Liver (tissue), 3 donors: ENCODE data around the gene SGSM1.

Source experiments
- EGR1 ChIP-seq, 2 donors: IDR thresholded peaks; 2 replicates each; pipeline ENCODE4 v1.6.1; 2016 to 2018; ENCODE audit warnings: antibody characterized with exemption in 2 of 2, low read depth in 2 of 2
- GABPA ChIP-seq, 2 donors: IDR thresholded peaks in 1 of 2; conservative IDR thresholded peaks in 1 of 2; 2 replicates each; pipeline ENCODE4 v1.6.1; 2016; ENCODE audit warnings: antibody characterized with exemption in 2 of 2, mild to moderate bottlenecking in 1 of 2, moderate library complexity in 1 of 2
- HNF4G ChIP-seq: IDR thresholded peaks from 2 replicates; pipeline ENCODE4 v1.6.1; 2016; ENCODE audit warnings: antibody characterized with exemption
- JUND ChIP-seq, 2 donors: IDR thresholded peaks; 2 replicates each; pipeline ENCODE4 v1.6.1; 2016; ENCODE audit warnings: antibody characterized with exemption in 2 of 2
- RAD21 ChIP-seq, 2 donors: IDR thresholded peaks; 2 replicates each; pipeline ENCODE4 v1.6.1; 2016; ENCODE audit warnings: antibody characterized with exemption in 2 of 2, mild to moderate bottlenecking in 2 of 2
- SP1 ChIP-seq: IDR thresholded peaks from 2 replicates; pipeline ENCODE4 v1.6.1; 2018; ENCODE audit warnings: antibody characterized with exemption, mild to moderate bottlenecking
- TAF1 ChIP-seq: conservative IDR thresholded peaks from 2 replicates; pipeline ENCODE4 v1.6.1; 2016; ENCODE audit warnings: antibody characterized with exemption, mild to moderate bottlenecking
- YY1 ChIP-seq: IDR thresholded peaks from 2 replicates; pipeline ENCODE4 v1.6.1; 2016; ENCODE audit warnings: antibody characterized with exemption, mild to moderate bottlenecking
- TF ChIP-seq, protein P1 (sequence below): fragments of 150-350 bp; IDR thresholded peaks from 2 replicates; pipeline ENCODE4 v1.5.1; 2017; ENCODE audit warnings: improper control_type of control experiment, low read depth, low read length; ENCODE audit not compliant: missing input control
- TF ChIP-seq, protein P2 (sequence below): IDR thresholded peaks from 2 replicates; pipeline ENCODE4 v1.6.1; 2016; ENCODE audit warnings: antibody characterized with exemption
- TF ChIP-seq, protein P3 (sequence below): IDR thresholded peaks from 2 replicates; pipeline ENCODE4 v1.6.1; 2016; ENCODE audit warnings: antibody characterized with exemption
- TF ChIP-seq, protein P4 (sequence below): IDR thresholded peaks from 2 replicates; pipeline ENCODE4 v1.6.1; 2016; ENCODE audit warnings: antibody characterized with exemption
- donor health status: healthy.
- donor health status: healthy.

DNA sequence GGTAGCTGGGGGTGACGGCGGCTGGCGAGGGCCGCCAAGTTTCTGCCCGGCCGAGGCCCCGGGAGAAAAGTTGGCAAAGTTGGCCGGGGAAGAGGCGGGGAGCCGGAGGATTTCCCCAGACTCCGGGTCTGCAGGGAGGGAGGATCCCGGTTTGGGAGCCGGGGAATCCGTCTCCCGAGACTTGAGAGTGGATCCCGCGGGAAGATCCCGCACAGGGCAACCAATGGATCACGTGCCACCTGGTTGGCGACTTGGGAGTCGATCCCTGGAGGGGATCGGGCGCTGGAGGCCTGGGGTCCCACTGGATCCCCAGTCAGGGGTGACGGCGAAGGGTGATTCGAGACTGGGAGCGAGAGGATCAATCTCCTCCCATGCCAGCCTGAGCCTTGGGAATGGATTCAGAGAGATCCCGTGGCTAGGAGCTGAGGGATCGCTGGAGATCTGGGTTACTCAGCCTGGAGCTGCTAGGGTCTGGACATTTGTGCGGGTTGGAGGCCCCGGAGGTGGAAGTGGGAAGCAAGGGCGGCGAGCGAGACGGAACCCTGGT is 146.9 kb downstream of the SGSM1 start:
- TF ChIP-seq, protein P1, sequence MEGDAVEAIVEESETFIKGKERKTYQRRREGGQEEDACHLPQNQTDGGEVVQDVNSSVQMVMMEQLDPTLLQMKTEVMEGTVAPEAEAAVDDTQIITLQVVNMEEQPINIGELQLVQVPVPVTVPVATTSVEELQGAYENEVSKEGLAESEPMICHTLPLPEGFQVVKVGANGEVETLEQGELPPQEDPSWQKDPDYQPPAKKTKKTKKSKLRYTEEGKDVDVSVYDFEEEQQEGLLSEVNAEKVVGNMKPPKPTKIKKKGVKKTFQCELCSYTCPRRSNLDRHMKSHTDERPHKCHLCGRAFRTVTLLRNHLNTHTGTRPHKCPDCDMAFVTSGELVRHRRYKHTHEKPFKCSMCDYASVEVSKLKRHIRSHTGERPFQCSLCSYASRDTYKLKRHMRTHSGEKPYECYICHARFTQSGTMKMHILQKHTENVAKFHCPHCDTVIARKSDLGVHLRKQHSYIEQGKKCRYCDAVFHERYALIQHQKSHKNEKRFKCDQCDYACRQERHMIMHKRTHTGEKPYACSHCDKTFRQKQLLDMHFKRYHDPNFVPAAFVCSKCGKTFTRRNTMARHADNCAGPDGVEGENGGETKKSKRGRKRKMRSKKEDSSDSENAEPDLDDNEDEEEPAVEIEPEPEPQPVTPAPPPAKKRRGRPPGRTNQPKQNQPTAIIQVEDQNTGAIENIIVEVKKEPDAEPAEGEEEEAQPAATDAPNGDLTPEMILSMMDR, result no peak
- TF ChIP-seq, protein P2, sequence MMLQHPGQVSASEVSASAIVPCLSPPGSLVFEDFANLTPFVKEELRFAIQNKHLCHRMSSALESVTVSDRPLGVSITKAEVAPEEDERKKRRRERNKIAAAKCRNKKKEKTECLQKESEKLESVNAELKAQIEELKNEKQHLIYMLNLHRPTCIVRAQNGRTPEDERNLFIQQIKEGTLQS, result no peak
- TF ChIP-seq JUND (IDR thresholded peaks at IDR 0.05) (no peak), TAF1 (no peak), HNF4G (no peak), EGR1 (IDR thresholded peaks at IDR 0.05; ENCODE audit: low read depth in 2 of 2) (no peak), RAD21 (IDR thresholded peaks at IDR 0.05) (no peak), YY1 (no peak), GABPA (IDR thresholded peaks at IDR 0.05 in 1 of 2, conservative IDR thresholded peaks at IDR 0.05 in 1 of 2) (no peak), SP1 (no peak)
- TF ChIP-seq, protein P3, sequence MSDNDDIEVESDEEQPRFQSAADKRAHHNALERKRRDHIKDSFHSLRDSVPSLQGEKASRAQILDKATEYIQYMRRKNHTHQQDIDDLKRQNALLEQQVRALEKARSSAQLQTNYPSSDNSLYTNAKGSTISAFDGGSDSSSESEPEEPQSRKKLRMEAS, result no peak
- TF ChIP-seq, protein P4, sequence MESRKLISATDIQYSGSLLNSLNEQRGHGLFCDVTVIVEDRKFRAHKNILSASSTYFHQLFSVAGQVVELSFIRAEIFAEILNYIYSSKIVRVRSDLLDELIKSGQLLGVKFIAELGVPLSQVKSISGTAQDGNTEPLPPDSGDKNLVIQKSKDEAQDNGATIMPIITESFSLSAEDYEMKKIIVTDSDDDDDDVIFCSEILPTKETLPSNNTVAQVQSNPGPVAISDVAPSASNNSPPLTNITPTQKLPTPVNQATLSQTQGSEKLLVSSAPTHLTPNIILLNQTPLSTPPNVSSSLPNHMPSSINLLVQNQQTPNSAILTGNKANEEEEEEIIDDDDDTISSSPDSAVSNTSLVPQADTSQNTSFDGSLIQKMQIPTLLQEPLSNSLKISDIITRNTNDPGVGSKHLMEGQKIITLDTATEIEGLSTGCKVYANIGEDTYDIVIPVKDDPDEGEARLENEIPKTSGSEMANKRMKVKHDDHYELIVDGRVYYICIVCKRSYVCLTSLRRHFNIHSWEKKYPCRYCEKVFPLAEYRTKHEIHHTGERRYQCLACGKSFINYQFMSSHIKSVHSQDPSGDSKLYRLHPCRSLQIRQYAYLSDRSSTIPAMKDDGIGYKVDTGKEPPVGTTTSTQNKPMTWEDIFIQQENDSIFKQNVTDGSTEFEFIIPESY, result peak; percentile 97
